Liver (tissue), 3 donors: ENCODE data around the gene SIM2.

ENCODE experiments used
- CTCF ChIP-seq: fragments of 150-350 bp; IDR thresholded peaks from 2 replicates; pipeline ENCODE4 v1.5.1; 2017; ENCODE audit warnings: improper control_type of control experiment, low read depth, low read length; ENCODE audit not compliant: missing input control
- REST ChIP-seq: IDR thresholded peaks from 2 replicates; pipeline ENCODE4 v1.6.1; 2016; ENCODE audit warnings: antibody characterized with exemption, mild to moderate bottlenecking
- TAF1 ChIP-seq: conservative IDR thresholded peaks from 2 replicates; pipeline ENCODE4 v1.6.1; 2016; ENCODE audit warnings: antibody characterized with exemption, mild to moderate bottlenecking
- YY1 ChIP-seq: IDR thresholded peaks from 2 replicates; pipeline ENCODE4 v1.6.1; 2016; ENCODE audit warnings: antibody characterized with exemption, mild to moderate bottlenecking
- donor health status: healthy.
- donor health status: healthy.

GRCh38 chr21:36692835-36693488 lies 6.0 kb upstream of the SIM2 start:
- TF ChIP-seq REST (no peak), CTCF (no peak), YY1 (no peak), TAF1 (no peak)
